HG03060 (cell line): Measurements from ENCODE around the gene RFESD.

Experiments
- ATAC-seq: cut with Tn5 transposase; IDR thresholded peaks from one replicate; pipeline ENCODE4 v1.9.1; 2021; ENCODE audit warnings: low read depth, moderate number of reproducible peaks; ENCODE audit not compliant: unreplicated experiment

RFESD gene

DNA sequence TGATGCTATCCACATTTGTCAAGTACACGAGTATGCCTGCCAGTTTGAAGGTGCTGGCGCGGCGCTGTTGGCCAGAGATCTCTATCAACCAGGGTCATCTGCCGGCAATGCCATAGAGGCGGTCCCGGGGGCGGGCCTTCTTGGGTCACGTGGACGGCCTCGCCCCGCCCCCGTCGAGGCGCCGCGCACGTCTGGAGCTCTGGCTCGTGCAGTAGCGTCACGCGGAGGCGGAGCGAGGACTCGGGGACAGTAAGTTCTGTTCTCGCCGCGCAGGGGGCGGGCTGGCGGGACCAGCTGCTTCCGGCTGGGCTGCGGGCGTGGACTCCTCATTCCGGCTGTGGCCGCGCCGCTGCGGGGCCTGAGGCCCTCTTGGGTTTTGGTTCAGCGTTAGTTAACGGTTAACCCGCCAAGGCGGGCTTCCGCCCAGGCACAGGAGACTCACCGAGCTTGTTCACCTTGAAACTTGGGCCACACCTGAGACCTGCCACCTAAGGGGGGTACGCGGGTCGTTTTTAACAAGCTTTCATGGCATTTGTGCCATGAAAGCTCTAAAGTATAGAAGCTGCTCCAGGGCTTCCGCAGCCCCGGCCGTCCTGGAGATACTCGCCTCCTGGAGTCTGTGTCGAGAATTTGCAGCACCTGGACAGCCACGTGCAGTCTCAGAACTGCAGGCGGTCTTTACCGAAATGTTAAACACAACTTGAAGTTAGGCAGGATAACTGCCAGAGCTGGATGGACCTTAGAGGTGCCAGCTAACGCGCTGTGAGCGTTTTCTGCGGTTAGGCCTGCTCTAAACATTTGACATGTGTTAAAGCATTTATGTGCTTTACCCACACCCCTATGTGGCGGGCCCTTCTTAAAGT is at the start of gene RFESD:
RFESD (plus strand) TSS at position 209 of the 863 bp plus-strand sequence. CDS start 5,495 bp downstream, outside the sequence.
- ATAC-seq: peak; percentile 93

DNA sequence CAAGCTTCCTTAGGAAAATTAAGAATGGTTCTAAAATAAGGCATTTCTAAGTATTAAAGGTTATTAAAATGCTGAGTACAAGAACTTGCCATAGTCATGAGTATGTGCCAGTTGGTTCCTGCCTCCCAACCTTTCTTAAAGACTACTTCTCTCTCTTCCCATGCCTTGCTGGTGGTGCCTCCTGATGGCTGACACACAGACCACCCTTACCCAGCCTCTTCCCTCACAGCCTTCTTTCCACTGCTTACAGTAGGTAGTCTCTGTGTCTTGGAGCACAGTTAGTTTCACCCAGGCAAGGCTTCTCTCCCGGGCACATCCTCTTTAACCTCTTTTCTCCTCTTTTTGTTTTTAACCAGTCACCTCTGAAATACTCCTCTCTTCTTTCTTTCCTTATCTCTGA is 47.3 kb upstream of the RFESD start:
- no peak for ATAC-seq

DNA sequence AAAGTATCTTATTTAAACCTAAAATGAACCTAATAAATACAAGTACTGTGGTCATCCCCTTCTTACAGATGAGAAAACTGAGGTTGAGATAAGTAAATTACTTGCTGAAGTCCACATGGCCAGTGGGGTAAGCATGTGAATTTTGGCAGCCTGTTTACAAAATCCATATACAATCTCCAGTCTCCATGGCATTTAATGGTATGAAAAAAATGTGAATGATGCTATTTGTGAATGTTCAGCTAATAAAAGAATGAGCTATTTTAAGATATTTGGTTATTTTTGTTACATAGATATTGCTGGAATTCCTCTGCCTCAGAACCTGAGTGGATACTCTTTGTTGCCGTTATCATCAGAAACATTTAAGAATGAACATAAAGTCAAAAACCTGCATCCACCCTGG is 46.0 kb upstream of the RFESD start:
- no peak for ATAC-seq

DNA sequence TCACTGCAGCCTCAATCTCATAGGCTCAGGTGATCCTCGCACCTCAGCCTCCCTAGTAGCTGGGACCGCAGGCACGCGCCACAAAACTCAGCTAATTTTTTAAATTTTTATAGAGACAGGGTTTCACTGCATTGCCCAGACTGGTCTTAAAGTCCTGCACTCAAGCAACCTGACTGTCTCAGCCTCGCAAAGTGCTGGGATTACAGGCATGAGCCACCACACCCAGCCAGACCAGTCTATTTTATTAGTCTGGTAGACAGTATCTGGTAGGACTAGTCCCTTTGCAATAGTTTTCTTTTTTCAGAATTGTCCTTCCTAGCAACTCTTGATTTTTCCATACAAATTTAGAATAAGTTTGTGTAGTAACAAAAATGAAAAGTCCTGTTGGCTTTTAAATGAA is 40.8 kb upstream of the RFESD start:
- ATAC-seq: no peak

DNA sequence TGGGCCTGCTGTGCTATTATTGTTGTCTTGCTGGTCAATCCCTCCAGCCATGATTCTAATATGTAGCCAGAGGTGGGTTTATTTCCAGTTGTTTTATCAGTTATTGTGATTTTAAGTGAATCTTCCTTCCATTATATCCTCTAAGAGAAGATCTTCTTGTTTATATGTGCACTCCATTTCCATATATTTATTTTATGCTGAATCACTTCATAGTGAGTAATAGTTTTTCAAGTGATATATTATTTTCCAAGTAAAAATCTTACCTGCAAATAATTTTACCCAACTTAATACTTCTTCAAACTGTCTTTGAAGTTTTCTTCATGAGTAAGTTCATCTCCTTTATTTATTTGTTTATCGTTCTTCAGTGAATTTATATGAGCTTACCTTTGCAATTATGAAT is 40.2 kb upstream of the RFESD start:
- ATAC-seq: no peak

DNA sequence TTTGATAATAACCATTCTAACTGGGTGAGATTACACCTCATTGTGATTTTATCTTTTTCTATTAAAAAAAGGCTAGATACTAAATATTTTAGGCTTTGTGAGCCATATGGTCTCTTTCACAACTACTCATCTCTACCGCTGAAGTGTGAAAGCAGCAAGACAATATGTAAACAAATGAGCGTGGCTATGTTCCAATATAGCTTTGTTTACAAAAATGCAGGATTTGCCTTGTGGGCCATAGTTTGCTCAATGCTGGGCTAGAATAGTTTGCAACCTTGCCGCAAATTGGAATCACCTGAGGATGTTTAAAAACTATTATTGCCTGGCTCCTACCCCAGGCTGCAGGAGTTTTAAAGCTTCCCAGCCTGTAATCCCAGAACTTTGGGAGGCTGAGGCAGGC is 36.9 kb upstream of the RFESD start:
- no peak for ATAC-seq

DNA sequence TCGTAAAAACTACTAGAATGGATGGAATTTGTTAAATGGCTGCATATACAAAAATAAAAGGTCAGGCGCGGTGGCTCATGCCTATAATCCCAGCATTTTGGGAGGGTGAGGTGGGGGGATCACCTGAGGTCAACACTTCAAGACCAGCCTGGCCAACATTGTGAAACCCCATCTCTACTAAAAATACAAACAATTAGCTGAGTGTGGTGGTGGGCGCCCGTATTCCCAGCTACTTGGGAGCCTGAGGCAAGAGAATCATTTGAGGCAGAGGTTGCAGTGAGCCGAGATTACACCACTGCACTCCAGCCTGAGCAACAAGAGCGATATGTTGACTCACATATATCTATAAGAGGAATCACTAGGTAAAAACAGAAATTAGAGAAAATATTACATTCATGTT is 36.0 kb upstream of the RFESD start:
- no peak for ATAC-seq

DNA sequence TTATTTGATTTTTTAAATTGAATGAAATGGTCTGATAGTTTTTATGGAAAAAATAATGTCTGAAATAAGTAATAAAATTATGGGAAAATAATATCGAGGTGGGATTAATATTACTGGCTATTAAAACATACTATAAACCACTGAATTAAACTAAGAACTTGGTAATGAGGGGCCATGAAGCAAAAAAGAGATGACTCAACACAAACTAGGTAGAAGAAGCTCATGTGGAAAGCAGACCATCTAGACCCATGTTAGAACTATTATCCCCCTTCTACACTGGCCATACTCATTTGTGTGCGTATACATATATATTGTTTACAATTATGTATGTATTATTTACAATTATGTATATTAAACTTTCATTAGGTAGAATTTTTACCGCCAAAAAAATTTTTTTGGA is 35.2 kb upstream of the RFESD start:
- no peak for ATAC-seq

DNA sequence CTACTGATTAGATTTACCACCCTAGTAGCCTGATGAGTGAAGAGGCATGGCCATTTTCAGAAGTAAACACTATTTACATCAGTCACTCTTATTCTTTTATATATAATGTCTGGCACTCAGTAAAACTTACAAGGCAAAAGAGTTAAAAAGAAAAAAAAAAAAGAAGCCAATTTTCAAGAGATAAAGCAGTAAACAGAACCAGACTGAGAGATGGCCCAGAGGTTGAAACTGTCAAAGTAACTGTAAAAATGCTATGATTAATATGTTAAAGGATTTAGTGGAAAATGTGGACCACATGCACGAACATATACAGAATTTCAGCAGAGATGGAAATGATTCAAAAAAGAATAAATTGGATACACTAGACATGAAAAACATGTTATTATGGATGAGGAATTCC is 33.1 kb upstream of the RFESD start:
- no peak for ATAC-seq

DNA sequence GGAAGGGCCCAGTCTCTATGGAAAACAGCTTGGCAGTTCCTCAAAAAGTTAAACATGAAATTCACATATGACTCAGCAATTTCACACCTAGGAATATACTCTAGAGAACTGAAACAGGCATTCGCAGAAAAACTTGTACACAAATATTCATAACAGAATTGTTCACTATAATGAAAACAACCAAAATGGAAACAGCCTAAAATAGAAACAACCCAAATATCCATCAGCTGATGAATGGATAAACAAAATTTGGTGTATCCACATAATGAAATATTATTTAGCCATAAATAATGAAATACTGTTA is 31.5 kb upstream of the RFESD start:
- ATAC-seq: peak; percentile 50

DNA sequence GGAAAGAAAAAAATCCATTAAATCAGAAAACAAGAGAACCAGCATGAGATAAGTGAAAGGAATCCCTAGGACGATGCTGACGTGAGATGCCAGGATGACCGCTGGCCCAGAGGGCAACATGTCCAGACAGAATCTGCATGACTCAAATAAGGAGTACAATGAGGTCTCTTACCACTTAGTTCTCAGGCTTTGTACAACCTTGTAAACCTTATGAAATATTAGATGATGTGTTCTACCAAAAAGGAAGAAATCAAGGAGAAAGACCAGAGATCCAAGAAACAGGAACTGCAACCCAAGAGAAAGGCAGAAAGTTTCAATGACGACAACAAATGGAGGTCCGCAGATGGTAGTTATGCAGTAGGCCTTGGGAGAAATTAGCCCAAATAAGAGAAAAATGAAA is 29.5 kb upstream of the RFESD start:
- ATAC-seq: no peak

DNA sequence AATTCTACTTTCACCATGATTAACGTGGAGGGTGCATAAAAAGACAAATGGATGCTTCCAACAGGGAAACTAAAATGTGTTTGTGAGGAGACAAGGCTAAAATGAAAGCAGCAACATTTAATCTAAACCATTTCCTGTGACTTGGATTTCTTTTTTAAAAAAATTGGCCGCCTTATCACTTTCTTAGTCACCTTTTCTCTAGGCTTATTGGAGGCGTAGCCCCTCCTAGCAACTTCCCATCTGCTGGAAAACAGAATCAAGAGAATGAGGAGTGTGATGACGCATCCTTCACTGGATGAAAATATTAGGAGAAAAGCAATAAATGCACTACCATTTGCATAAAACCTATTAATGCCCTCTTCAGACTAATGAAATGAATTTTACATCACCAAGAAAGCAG is 27.5 kb upstream of the RFESD start:
- no peak for ATAC-seq

DNA sequence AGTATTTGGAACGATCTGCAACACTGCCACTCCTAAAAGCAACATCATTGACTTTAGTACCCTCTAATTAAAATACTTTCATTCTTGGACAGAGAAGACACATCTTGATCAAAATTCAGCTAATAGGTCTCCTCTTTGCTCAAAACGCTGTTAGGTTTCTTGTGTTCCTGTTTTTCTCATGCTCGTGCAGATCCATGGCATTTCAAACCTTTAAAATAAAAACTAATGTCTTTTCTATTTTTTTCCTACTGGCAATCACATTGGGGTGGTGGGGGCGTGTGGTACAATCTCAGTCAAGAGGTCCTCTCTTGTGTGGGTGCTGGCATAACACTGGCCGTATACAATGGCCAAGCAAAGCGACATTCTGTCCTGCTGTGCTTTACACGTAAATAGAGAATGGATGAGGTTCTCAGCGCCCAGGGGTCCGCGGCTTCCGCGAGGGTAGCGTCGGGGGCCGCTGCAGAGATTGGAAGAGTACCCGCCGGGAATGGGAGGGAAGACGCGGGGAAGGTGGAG is 27.0 kb upstream of the RFESD start:
- ATAC-seq: no peak

DNA sequence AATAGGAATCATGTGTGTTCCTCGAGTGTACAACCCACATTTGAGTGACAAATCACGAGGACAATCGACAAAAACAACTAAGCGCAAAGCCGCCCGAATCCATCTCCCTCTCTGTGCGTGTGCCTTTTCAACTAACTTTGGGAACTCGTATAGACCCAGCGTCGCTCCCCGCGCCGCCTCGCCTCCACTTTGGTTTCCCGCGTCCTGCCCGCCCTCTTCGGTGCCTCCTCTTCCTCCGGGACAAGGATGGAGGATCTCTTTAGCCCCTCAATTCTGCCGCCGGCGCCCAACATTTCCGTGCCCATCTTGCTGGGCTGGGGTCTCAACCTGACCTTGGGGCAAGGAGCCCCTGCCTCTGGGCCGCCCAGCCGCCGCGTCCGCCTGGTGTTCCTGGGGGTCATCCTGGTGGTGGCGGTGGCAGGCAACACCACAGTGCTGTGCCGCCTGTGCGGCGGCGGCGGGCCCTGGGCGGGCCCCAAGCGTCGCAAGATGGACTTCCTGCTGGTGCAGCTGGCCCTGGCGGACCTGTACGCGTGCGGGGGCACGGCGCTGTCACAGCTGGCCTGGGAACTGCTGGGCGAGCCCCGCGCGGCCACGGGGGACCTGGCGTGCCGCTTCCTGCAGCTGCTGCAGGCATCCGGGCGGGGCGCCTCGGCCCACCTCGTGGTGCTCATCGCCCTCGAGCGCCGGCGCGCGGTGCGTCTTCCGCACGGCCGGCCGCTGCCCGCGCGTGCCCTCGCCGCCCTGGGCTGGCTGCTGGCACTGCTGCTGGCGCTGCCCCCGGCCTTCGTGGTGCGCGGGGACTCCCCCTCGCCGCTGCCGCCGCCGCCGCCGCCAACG is 26.3 kb upstream of the RFESD start, which contains the start of gene GPR150:
GPR150 (plus strand) TSS at position 58 of the 840 bp plus-strand sequence; CDS start at position 247, 189 bp downstream.
- ATAC-seq: no peak

DNA sequence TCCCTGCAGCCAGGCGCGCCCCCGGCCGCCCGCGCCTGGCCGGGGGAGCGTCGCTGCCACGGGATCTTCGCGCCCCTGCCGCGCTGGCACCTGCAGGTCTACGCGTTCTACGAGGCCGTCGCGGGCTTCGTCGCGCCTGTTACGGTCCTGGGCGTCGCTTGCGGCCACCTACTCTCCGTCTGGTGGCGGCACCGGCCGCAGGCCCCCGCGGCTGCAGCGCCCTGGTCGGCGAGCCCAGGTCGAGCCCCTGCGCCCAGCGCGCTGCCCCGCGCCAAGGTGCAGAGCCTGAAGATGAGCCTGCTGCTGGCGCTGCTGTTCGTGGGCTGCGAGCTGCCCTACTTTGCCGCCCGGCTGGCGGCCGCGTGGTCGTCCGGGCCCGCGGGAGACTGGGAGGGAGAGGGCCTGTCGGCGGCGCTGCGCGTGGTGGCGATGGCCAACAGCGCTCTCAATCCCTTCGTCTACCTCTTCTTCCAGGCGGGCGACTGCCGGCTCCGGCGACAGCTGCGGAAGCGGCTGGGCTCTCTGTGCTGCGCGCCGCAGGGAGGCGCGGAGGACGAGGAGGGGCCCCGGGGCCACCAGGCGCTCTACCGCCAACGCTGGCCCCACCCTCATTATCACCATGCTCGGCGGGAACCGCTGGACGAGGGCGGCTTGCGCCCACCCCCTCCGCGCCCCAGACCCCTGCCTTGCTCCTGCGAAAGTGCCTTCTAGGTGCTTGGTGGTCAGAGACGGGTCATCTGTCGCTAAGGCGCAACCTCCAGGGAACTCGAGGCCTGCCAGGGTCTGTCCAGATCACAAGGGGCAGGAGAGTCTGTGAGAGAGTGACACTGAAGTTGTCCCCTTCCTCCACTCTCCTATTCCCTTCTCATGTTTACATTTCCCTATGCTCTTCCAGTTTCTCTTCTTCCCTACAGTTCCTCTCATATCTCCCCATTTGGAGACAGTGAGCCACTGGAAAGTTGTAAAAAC is 25.4 kb upstream of the RFESD start:
- ATAC-seq: no peak

DNA sequence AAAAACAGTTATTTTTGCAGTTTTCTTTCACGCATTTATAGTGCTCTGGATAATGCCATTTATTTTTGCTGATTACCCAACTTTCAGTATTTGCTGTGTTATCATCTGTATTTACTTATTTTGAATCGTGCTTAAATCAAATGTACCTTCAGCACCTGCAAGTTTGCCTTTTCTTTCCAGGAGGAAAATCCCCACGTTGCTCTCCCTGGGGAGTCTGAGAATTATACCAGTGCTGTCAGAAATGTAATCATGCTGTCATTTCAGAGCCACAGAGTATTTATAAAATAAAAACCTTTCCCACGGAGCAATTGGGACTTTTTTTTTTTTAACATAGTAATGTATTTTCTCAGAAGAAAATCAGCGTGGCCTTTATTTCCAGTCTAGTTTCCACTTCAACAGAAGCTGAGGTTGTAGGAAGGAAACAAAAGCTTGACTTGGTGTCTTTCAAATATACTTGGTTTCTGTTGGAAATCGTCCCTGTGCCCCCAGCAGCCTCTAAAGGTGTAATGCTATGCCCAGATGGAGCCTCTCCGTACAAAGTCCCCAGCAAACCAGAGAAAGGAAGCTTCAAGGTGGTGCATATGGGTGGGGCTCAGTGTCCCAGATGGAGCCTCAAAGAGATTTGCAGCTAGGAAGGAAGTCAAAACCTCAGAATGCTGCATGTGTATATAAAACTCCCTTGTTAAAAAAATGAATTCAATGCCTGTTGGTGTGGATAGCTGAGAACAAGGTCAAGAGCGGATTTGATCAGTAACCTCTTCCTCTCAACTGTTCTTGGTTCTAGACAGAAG is 24.5 kb upstream of the RFESD start:
- no peak for ATAC-seq

DNA sequence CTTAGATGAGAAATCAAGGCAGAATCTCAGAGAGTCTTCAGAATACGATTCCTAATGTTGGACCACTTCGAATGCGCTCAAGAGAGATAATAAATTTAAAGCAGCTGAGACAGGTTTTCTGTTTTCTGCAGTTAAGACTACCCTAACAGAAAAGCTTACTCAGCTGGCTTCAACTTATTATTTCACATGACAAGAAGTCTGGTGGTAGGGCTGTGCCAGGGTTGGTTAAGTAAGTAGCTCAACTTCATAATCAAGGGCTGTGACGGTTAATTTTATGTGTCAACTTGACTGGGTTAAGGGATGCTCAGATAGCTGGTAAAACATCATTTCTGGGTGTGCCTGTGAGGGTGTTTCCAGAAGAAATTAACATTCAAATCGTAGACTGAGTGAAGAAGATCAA is 22.9 kb upstream of the RFESD start:
- no peak for ATAC-seq

DNA sequence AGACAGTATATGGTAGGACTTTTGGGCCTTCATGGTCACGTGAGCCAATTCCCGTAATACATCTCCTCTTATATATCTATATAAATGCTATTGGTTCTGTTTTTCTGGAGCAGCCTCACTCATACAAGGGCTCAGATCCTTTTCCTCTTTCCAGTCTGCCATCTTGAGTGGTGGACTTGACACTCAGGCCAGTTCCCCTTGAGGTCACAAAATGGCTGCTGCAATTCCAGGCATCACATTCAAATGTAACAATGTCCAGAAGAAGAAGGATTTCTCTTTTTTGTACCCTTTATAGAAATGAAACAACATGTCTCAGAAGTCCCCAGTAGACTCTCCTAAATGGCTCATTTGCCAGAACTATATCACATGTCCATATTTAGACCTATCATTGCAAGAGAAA is 22.2 kb upstream of the RFESD start:
- ATAC-seq: no peak

DNA sequence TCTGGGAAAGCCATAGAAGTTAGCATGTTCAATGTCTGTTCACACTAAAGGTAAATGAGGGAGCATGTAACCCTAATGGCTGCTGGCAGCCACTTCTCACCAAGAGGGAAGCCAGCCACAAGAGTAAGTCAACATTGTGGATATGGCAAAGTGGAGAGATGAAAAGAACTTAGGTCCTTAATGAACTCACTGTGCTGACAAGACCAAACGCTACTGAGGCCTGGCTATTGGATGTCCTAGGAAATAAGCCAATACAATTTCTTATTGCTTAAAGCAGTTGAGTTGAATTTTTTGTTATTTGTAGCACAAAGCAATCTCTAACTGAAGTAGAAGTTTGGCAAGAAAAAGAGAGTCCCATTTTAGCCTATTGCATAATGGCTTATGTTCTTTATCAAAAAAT is 19.9 kb upstream of the RFESD start:
- no peak for ATAC-seq
